Mesothelial cell of epicardium (in vitro differentiated cells): ENCODE data around the gene TRIM71. TPM values are rescaled to one million over a fixed set of nuclear protein-coding genes. Genes with fewer than 3 reads are reported as not detected.

Experiments used
- DNase-seq, 2 experiments: peaks; one replicate each; pipeline ENCODE4 v3.0.0; 2021; ENCODE audit warnings: low spot score in 2 of 2; ENCODE audit not compliant: unreplicated experiment in 2 of 2
- H3K27ac Mint-ChIP-seq: 2 replicates; pipeline ENCODE4 v1.8.0; 2021; ENCODE audit warnings: mixed read lengths
- H3K27me3 Mint-ChIP-seq: 2 replicates; pipeline ENCODE4 v1.8.0; 2021; ENCODE audit warnings: low read depth, mixed read lengths
- H3K36me3 Mint-ChIP-seq: 2 replicates; pipeline ENCODE4 v1.8.0; 2021; ENCODE audit warnings: mixed read lengths
- H3K4me1 Mint-ChIP-seq: 2 replicates; pipeline ENCODE4 v1.8.0; 2021; ENCODE audit warnings: mixed read lengths
- H3K4me3 Mint-ChIP-seq: 2 replicates; pipeline ENCODE4 v1.8.0; 2021; ENCODE audit warnings: mild to moderate bottlenecking, moderate library complexity, mixed read lengths
- H3K9me3 Mint-ChIP-seq: 2 replicates; pipeline ENCODE4 v1.8.0; 2021; ENCODE audit warnings: mixed read lengths
- CTCF ChIP-seq: fragments of 200-600 bp; sonication (generic); IDR thresholded peaks from one replicate; pipeline ENCODE4 v1.5.0; 2021; ENCODE audit warnings: antibody characterized with exemption; ENCODE audit not compliant: unreplicated experiment
- total RNA-seq: library from RNA; stranded (reverse); gene quantifications from 3 replicates; pipeline ENCODE4 v1.2.1, GENCODE V29; 2021

Gene TRIM71
- total RNA-seq, 1 donor from 2014 or later: 2.7 TPM

GRCh38 chr3:32855350-32855953, 37.7 kb downstream of the TRIM71 start:
- TF ChIP-seq CTCF: no peak

DNA sequence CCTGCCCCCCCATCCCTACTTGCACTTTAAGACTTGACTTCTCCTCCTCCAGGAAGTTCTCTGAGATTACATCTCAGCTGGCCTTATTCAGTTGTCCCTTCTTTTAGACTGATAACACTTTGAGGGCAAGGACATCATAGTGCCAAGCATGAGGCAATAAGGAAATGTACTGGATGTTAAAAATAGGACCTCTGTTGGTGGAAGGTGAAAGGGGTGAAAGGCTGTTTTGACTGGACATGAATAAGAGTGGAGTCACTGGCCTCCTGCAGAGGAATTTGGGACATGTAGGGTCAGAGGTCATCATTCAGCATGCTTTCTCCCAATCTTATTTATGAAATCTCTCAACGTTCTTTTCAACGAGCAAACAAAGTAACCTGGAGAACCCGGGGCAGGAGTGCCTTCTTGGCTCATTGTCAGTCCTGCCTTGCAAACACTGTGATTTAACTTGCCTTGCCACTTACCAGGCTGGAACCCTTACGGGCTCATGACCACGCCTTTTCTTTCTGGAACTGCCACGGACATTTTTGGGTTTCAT, 38.6 kb downstream of the TRIM71 start:
- Mint-ChIP-seq H3K4me3 (no peak overlapping the region), H3K9me3 (no peaks in the 10 kb centered on the region), H3K4me1 (peaks cover 6% of the 10 kb centered on the region), H3K27ac (no peak overlapping the region), H3K27me3 (no peaks in the 10 kb centered on the region), H3K36me3 (no peaks in the 10 kb centered on the region)
- TF ChIP-seq CTCF: no peak
- DNase-seq: no peak

More at GRCh38 chr3:32855350-32855953, 37.7 kb downstream of the TRIM71 start:
- Mint-ChIP-seq H3K9me3 (no peaks in the 10 kb centered on the region), H3K27ac (no peak overlapping the region), H3K27me3 (no peaks in the 10 kb centered on the region), H3K4me1 (peaks cover 15% of the 10 kb centered on the region), H3K4me3 (no peak overlapping the region), H3K36me3 (no peaks in the 10 kb centered on the region)
- no peak for DNase-seq

DNA sequence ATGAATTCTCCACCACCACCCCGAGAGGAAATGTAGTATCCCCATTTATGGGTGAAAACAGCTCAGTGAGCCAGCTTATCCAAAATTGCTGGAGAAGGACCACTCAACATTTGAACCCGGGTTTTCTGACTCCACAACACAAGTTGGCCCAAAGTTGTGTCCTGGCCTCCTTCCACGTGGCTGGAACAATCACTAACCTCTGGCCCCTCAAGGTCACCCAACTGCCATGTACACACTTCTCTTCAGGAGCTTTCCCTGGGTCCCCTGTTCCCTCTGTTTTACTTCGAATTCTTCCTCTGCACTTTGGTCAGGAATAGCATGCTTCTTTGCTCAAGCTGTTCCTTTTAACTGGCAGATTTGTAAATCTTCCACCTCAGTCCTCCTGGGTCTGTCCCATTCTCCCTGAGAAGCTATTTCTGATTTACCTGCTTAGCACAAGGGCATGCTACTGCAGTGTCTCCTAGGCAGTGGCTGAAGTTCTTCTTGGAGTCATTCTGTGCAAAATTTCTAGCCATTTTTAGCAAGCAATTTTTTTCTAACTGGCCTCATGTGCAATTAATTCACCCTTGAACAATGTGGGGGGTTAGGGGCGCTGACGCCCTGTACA, 39.2 kb downstream of the TRIM71 start:
- Mint-ChIP-seq H3K4me3 (no peak overlapping the region), H3K27me3 (no peaks in the 10 kb centered on the region), H3K4me1 (peaks cover 6% of the 10 kb centered on the region), H3K36me3 (no peaks in the 10 kb centered on the region), H3K9me3 (no peaks in the 10 kb centered on the region), H3K27ac (no peak overlapping the region)
- no peak for TF ChIP-seq CTCF
- no peak for DNase-seq

- Mint-ChIP-seq H3K27me3 (no peaks in the 10 kb centered on the region), H3K9me3 (no peaks in the 10 kb centered on the region), H3K4me3 (no peak overlapping the region), H3K36me3 (no peaks in the 10 kb centered on the region), H3K27ac (no peak overlapping the region), H3K4me1 (peaks cover 9% of the 10 kb centered on the region)
- TF ChIP-seq CTCF: no peak
- no peak for DNase-seq
These were observed 40.1 kb downstream of the TRIM71 start for GRCh38 chr3:32857921-32858320.

GRCh38 chr3:32859604-32860237, 41.9 kb downstream of the TRIM71 start:
- no peak for TF ChIP-seq CTCF
- no peaks in the 10 kb centered on the region for H3K27me3 Mint-ChIP-seq
- DNase-seq: no peak
- no peak overlapping the region for H3K4me3 Mint-ChIP-seq
- H3K27ac Mint-ChIP-seq: no peak overlapping the region
- no peaks in the 10 kb centered on the region for H3K9me3 Mint-ChIP-seq
- H3K36me3 Mint-ChIP-seq: no peaks in the 10 kb centered on the region
- H3K4me1 Mint-ChIP-seq: peaks cover 18% of the 10 kb centered on the region
